HG03432 (cell line): ENCODE data around the gene CBY2.

Experiments used
- ATAC-seq: cut with Tn5 transposase; IDR thresholded peaks from one replicate; pipeline ENCODE4 v1.9.1; 2021; ENCODE audit warnings: mild to moderate bottlenecking, moderate library complexity; ENCODE audit not compliant: unreplicated experiment

CBY2 gene

GRCh38 chr13:45700971-45701900, 884 bp upstream of the CBY2 start:
- peak; percentile 71 for ATAC-seq

- no peak for ATAC-seq
Observed at GRCh38 chr13:45702869-45703391, 810 bp downstream of the CBY2 start.

DNA sequence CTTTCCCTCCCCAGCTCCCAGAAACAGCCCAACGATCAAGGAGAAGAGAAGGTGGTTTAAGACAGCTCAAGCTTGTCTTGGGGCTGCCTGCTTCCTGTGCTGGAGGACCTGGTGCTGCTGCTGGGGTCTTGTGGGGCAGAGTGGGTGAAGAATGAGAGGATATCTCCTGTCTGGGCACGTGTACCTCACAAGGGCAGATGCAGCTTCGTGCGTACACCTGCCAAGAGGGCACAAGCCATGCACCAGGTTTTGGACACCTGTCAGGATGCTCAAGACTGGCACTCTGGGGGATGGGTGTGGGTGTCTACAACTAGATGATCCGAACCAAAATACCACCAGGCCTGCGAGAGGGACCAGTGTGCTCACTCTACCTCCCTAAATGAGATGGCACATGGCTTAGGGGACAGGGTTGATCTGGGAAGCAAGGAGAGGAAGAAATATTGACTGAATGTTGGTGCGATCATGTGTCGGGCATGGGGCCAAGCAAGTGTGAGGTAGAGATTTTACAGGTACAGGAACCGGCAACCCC, 2.2 kb downstream of the CBY2 start:
- no peak for ATAC-seq

- ATAC-seq: no peak
Observed at GRCh38 chr13:45704854-45705695, 3.0 kb downstream of the CBY2 start.

DNA sequence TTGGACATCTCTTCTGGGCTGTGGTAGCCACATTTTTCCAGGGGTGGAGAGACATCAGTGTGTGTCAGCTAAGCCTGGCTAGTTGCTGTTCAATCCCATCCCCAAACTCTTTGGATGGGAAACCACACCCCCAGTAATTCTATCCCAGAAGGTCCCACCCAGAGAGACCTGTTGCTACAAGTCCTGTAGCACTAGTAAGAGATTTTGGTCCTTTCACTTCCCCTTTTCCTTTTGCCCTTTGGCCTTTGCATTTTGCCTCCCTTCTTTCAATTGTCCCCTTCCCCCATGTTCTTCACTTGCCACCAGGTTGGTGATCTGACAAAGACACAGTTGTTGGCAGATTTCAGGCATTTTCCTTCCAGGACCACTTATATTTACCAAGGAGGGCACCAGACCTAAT, 3.8 kb downstream of the CBY2 start:
- ATAC-seq: peak; percentile 44

- ATAC-seq: no peak
Observed at GRCh38 chr13:45707516-45708100, 5.5 kb downstream of the CBY2 start.

DNA sequence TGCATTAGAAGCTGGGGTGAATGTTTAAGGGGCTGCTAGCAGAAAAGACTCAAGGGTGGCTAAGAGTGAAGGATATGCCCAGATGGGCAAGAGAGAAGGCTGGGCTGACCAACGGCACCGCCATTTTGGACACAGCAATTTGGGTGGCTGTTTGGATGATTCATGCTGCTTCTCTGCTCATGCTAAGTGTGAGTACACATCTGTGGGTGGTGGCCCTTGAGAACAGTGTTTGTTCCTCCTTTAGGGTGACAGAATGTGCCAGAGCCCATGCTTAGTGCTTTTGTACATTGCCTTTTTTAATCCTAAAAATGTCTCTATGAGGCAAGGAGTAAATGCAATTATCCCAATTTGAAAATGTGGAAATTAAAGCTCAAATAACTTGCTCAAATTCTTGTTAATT, 9.8 kb downstream of the CBY2 start:
- ATAC-seq: no peak

DNA sequence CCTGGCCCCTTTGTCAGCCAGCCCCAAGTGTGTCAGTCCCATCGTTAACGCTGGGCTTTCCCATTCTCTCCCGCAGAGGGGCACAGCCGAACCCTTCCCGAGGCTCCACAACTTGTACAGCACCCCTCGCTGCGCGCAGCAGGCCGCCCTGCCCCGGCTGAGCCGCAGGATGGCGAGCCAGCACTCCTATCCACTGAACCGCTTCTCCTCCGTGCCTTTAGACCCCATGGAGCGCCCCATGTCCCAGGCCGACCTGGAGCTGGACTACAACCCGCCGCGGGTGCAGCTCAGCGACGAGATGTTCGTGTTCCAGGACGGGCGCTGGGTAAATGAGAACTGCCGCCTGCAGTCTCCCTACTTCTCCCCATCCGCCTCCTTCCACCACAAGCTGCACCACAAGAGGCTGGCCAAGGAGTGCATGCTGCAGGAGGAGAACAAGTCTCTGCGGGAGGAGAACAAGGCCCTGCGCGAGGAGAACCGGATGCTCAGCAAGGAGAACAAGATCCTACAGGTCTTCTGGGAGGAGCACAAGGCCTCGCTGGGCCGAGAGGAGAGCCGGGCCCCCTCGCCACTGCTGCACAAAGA, 11.1 kb downstream of the CBY2 start:
- no peak for ATAC-seq

DNA sequence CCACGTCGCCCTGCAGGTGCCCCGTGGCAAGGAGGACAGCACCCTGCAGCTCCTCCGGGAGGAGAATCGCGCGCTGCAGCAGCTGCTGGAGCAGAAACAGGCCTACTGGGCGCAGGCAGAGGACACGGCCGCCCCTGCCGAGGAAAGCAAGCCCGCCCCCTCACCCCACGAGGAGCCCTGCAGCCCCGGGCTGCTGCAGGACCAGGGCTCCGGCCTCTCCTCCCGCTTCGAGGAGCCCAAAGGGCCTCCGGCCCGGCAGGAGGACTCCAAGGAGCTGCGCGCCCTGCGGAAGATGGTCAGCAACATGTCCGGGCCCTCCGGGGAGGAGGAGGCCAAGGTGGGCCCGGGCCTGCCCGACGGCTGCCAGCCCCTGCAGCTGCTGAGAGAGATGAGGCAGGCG, 11.6 kb downstream of the CBY2 start:
- no peak for ATAC-seq

DNA sequence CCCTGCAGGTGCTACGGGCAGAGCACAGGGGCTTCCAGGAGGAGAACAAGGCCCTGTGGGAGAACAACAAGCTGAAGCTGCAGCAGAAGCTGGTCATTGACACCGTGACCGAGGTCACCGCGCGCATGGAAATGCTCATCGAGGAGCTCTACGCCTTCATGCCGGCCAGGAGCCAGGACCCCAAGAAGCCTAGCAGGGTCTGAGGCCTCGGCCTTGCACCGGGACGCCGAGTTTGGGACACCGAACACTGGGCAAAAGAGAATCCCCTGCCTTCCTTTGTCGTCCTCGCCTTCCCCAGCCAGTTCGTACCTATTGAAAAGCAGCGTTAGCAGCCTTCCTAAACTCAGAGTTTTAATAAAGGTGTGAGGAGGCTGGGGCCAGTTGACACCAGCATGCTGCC, 12.1 kb downstream of the CBY2 start:
- no peak for ATAC-seq

GRCh38 chr13:45715351-45715750, 13.2 kb downstream of the CBY2 start:
- ATAC-seq: no peak

DNA sequence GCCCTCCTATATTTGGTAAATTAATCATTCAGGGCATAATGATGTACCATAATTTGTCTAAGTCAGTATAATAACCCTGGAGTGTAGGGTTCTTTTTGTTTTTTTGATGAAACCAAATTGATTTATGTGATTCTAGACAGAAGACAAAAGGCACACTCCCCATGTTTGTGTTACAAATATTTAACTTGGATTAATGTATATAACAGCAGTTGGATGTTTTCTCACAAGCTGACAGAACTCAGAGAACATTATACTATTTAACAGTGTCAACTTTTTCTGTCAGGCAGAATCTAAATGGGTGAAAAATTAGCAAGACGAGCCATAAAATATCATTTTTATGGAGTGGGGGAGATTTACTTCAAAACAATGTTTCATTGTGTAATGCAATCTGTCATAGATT, 15.2 kb downstream of the CBY2 start:
- ATAC-seq: no peak

DNA sequence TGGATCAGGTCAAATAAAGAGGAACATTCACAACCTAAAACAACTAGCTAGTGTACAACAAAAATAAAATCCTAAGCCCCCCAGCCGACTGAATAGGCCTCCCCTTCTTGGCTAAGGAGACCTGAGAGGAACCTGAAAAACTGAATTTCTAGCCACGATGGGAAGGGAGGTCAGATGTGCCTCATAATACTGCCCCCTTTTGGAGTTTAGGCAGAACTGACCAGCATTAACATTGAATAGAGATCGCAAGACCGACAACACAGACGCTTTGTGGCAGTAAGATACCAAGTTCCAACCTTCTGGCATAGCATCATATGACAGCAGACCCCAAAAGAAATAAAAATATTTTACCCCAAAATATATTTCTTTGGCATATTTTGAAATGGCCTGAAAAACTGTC, 15.9 kb downstream of the CBY2 start:
- no peak for ATAC-seq

DNA sequence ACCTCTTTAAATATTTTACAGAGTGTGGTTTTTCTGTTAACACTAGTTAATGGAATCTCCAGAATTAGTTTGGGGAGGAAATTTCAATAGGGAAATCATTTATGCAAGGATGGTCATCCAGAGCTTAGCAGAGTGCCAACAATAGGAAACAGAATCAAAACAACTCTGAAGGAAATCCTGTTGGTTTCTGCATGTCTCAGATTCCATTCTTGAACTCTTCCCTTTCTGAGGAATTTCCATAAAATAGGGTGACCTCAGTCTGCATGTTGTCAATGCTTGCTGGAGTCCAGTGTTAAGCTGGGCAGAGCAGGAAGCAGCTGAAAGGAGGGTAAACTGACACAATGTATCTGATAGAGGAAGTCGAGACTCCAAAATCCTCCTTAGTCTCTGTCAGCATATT, 16.9 kb downstream of the CBY2 start:
- ATAC-seq: no peak

- no peak for ATAC-seq
Observed at GRCh38 chr13:45721203-45721731, 19.1 kb downstream of the CBY2 start.

DNA sequence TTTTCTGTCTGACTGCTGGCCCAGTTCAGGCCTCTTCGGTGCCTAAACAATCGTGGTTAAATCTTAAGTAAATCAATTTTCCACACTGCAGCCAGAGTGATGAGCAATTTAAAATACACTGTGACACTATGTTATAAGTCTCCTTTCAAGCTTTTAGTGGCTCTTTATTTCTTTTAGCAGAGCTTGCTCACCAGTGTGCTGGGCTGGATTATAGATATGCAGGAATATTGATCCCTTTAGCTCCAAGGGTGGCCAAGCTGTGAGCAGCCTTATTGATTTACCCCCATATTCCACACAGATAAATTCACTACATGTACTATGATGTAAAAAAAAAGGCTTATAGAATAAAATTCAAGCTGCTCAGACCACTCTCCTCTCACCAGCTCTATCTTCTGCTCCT, 21.7 kb downstream of the CBY2 start:
- ATAC-seq: no peak

DNA sequence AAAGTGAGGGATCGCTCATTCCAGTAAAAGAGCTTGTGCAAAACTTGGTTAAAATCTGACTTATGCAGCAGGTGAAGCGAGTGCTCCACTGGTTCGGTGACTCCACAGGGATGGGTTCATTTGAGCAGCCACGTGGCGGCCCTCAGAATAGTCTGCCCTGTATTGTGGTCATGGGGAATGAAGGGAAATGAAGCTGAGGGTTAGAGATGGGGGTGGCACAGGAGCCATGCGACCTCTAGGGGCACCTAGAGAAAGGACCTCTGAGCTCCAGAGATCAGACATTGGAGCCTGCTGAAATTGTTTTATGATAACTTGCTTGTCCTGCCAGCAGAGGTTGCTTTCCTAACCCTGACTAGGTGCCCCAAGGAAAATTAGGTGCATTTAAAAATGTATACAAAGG, 26.6 kb downstream of the CBY2 start:
- peak; percentile 60 for ATAC-seq

- ATAC-seq: no peak
Observed at GRCh38 chr13:45731455-45731854, 29.3 kb downstream of the CBY2 start.

DNA sequence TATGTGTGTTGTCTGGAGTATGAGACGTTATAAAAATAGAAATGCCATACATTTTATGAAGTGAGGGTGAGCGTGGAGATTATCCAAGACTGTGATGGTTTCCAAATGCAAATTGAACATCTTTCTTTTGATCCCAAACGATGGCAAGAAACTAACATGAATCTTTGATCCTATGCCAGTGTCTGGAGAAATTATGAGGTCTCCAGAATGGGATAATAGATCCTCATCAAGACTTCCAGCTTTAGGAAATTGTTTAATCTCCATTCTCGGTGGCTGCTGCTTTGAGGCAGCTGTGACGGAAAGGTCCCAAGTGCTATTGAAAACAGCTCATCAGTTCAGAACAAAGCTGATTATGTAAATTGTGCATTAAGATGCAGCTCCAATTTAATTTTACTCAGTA, 30.8 kb downstream of the CBY2 start:
- ATAC-seq: no peak

- ATAC-seq: no peak
Observed at GRCh38 chr13:45733361-45733760, 31.2 kb downstream of the CBY2 start.
